Nephron (organoid): ENCODE data around the gene CBLC.

Source experiments
- H3K27ac Mint-ChIP-seq, 3 experiments: 2 replicates each; pipeline ENCODE4 v1.8.0; 2020; ENCODE audit warnings: mixed read lengths in 3 of 3, mild to moderate bottlenecking in 2 of 3, moderate library complexity in 1 of 3
- H3K27me3 Mint-ChIP-seq: 2 replicates; pipeline ENCODE4 v1.8.0; 2021; ENCODE audit warnings: low read depth, mild to moderate bottlenecking, moderate library complexity, mixed read lengths
- H3K36me3 Mint-ChIP-seq: 2 replicates; pipeline ENCODE4 v1.8.0; 2020; ENCODE audit warnings: low read depth, mixed read lengths
- H3K4me1 Mint-ChIP-seq: 2 replicates; pipeline ENCODE4 v1.8.0; 2020; ENCODE audit warnings: mixed read lengths
- H3K4me3 Mint-ChIP-seq, 3 experiments: 2 replicates each; pipeline ENCODE4 v1.8.0; 2020; ENCODE audit warnings: mild to moderate bottlenecking in 3 of 3, mixed read lengths in 3 of 3, moderate library complexity in 2 of 3
- H3K9me3 Mint-ChIP-seq: 2 replicates; pipeline ENCODE4 v1.8.0; 2020; ENCODE audit warnings: mixed read lengths
- CTCF ChIP-seq, 3 experiments: fragments of 200-600 bp; sonication (generic); IDR thresholded peaks; one replicate each; pipeline ENCODE4 v1.5.0; 2021; ENCODE audit warnings: antibody characterized with exemption in 3 of 3; ENCODE audit not compliant: unreplicated experiment in 3 of 3

Gene CBLC

GRCh38 chr19:44777715-44778347, at the start of gene CBLC:
Gene CBLC (plus strand): TSS chr19:44777890. CDS start chr19:44777932, 42 bp downstream.
- H3K27ac Mint-ChIP-seq, result no peak within 1 kb of the TSS
- peaks cover 15% of the 10 kb centered on the region for H3K4me1 Mint-ChIP-seq
- peaks cover 12% of the 10 kb centered on the region for H3K27me3 Mint-ChIP-seq

GRCh38 chr19:44728178-44728577, 49.5 kb upstream of the CBLC start:
- no peak for TF ChIP-seq CTCF (IDR thresholded peaks at IDR 0.05; ENCODE audit: unreplicated experiment in 3 of 3)
- peak overlapping the region in 2 of 3 experiments; percentile 12 to 22 for H3K27ac Mint-ChIP-seq
- no peak overlapping the region for H3K4me3 Mint-ChIP-seq
- H3K27me3 Mint-ChIP-seq, result peaks cover 26% of the 10 kb centered on the region
- H3K36me3 Mint-ChIP-seq, result no peaks in the 10 kb centered on the region
- H3K4me1 Mint-ChIP-seq, result peaks cover 11% of the 10 kb centered on the region
- no peaks in the 10 kb centered on the region for H3K9me3 Mint-ChIP-seq

More at GRCh38 chr19:44777715-44778347, at the start of gene CBLC:
- no peaks in the 10 kb centered on the region for H3K36me3 Mint-ChIP-seq
- H3K9me3 Mint-ChIP-seq, result no peaks in the 10 kb centered on the region
- peak within 1 kb of the TSS in 1 of 3 experiments; percentile 9 for H3K4me3 Mint-ChIP-seq
- no peak for TF ChIP-seq CTCF (IDR thresholded peaks at IDR 0.05; ENCODE audit: unreplicated experiment in 3 of 3)

- Mint-ChIP-seq H3K4me1 (peaks cover 3% of the 10 kb centered on the region), H3K36me3 (no peaks in the 10 kb centered on the region), H3K27ac (no peak overlapping the region), H3K9me3 (no peaks in the 10 kb centered on the region), H3K27me3 (peaks cover 19% of the 10 kb centered on the region), H3K4me3 (no peak overlapping the region)
- TF ChIP-seq CTCF (IDR thresholded peaks at IDR 0.05; ENCODE audit: unreplicated experiment in 3 of 3), result no peak
Measured at GRCh38 chr19:44729516-44730033, 48.1 kb upstream of the CBLC start.

- Mint-ChIP-seq H3K4me1 (no peaks in the 10 kb centered on the region), H3K27me3 (peaks cover 13% of the 10 kb centered on the region), H3K36me3 (no peaks in the 10 kb centered on the region), H3K27ac (no peak overlapping the region), H3K9me3 (no peaks in the 10 kb centered on the region), H3K4me3 (no peak overlapping the region)
- no peak for TF ChIP-seq CTCF (IDR thresholded peaks at IDR 0.05; ENCODE audit: unreplicated experiment in 3 of 3)
Measured at GRCh38 chr19:44731081-44731480, 46.6 kb upstream of the CBLC start.

GRCh38 chr19:44731622-44732021, 46.1 kb upstream of the CBLC start:
- no peak for TF ChIP-seq CTCF (IDR thresholded peaks at IDR 0.05; ENCODE audit: unreplicated experiment in 3 of 3)
- H3K27me3 Mint-ChIP-seq, result peaks cover 13% of the 10 kb centered on the region

More at GRCh38 chr19:44731622-44732021, 46.1 kb upstream of the CBLC start:
- H3K4me1 Mint-ChIP-seq, result no peaks in the 10 kb centered on the region
- H3K4me3 Mint-ChIP-seq, result no peak overlapping the region
- H3K9me3 Mint-ChIP-seq, result no peaks in the 10 kb centered on the region
- no peaks in the 10 kb centered on the region for H3K36me3 Mint-ChIP-seq
- H3K27ac Mint-ChIP-seq, result no peak overlapping the region
